Inflammatory macrophage treated with lipopolysaccharide for 1 hour (primary cell): ENCODE data around the gene FAR2.
"Not testable (repeated sequence)": the region's sequence is repeated elsewhere in the genome, so short reads cannot be mapped to it uniquely, and the experiment has no call there.

ENCODE experiments used
- DNase-seq, 2 donors: peaks; one replicate each; pipeline ENCODE4 v3.0.0-alpha.2; 2020 to 2022

The FAR2 gene

DNA sequence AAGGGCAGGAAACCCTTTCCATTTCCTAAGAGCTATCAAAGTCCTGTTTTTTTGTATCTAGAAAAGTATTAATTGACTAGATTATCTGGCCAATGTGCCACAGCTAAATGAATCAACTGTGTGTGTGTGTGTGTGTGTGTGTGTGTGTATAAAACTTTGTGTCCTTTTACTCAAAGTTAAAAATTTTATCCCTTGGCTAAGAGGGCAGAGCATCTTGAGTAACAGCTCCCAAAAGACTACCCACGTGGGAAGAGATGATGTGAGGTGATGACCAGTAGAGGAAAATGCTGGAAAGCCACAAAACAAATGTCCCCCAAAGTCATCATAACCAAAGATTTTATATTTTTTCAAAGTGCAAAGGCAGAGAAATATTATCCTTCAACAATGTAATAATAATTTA lies 90.3 kb downstream of the FAR2 start:
- DNase-seq, result peak in 1 of 2 donors; percentile 35

DNA sequence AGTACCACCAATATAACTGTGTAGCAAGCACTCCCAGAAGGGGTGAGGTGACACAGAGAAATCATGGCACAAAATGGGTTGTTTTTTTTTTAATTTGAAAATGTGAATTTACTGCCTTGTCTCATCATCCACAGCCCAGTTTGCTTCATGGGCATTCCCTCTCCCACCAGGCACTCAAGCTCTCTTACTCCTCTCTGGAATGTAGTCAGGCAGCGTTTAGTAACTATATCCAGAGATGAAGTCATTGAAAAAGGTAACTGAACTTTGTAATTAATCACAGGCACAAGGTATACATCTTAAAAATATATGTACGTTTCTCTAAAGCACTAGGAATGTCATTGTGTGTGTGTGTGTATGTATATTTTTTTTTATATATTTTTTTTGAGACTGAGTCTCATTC lies 91.4 kb downstream of the FAR2 start:
- no peak for DNase-seq

DNA sequence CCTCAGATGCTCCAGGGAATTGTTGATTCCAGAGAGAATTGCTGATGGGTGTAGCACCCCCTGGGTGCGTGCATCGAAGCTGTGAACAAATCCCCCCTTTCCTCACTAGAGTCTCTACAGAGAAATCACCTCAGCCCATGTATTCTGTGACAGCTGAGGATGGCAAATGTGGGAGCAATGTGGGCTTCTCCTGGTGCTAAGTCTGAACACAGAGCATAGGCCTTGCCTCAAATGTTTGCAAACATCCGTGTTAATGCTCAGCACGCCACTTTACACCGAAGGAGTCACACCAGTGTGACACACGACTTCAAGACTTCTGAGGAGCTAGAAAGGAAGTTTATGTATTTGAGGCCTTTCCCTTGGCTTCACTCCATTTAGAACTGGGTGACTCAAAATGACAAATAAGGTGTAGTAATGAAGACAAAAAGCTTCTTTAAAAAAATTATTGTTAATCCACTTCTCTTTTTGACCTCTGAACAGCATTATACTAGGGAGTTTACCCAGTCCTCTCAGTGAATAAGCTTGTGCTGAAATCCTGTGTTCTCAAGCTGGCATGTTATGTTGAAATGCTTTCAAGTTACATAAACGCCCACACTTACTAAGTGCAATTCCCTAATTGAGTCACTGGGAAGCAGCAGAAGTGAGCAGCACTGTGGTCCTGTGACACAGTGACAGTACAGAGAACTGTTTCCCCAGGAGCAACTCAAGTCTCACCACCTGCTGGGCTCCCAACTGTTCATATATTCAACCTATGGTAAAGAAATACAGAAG lies 92.9 kb downstream of the FAR2 start:
- DNase-seq, result peak; percentile 96 to 100

DNA sequence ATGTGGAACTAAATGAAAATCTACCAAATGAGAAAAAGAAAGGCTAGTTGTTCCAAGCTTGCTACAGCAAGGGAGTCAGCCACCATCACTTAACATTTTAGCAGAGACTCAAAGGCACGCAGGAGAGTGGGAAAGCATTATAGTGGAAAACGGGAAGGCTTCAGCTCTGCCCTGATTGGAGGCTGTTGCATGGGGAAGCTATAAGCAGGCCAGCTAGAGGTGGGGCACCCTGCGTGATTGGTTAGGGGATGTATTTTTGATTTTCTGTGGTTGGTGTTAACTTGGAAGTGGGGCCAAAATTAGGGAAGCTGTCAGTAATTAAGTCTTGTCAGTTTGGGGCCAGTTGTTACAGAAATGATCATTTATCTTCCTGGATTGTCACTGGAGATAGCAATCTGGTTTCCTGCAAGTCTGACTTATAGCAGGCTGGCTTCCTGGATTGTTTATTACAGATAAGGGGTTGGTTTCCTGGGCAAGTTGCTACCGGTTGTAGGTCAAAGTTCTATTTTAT lies 93.9 kb downstream of the FAR2 start:
- peak; percentile 78 to 85 for DNase-seq

DNA sequence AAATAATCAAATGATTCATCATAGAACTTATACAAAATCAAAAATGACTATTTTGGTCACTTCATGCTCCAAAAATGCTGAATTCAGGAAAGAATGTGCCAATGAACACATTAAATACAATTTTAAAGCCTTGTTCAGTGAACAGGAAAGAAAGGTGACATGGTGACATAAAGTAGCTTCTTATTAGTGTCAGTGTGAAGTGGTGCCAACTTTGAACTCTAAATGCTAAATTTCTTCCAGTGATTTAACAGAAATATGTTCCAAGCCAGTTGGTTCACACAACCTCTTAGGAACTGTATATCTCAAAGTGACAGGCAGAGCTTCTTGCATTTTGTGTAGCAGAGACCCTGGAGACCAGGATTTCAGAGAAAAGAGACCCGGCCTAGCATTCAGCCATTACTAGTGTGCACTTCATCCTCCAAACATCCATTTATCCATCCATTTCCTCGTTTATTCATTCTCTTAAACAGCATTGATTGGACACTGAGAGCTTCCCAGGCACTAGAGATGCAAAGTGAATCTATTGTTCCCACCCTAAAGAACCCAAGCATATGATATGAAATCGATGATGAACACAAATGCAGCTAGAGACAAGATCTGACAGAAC lies 95.2 kb downstream of the FAR2 start:
- no peak for DNase-seq

DNA sequence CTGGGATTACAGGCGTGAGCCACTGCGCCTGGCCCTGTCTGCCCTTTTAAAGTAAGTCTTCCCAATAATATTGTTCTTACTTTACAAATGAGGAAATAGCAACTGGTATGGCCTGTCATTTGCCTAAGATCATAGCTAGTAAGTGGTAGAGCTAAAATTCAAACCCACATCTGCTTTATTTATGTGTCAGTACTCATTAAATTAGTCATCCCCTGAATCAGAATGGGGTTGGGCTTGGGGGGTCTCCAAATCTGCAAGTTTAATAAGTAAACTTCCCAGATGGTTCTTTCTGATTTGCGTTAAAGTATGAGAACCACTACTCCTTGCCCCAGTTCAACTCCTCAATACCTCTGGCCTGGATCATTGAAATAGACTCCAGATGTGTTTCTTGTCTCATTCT lies 96.2 kb downstream of the FAR2 start:
- DNase-seq, result no peak

DNA sequence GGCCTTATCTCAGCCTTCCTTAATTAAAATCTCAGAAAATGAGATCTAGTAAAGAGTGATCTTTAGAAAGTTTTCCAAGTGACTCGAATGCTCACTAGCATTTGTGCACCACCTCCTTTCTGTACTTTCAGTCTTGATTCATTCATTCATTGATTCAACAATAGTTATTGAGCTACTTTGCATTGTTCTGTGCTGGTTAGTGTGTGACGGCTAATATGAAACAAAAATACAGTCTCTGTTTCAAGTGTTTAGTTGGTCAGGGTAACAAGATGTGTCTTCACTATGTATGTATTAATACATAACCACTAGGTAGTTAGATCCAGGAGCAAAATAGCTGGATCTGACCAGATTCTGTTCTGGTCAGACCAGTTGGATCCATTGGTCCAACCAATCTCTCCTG lies 100.9 kb downstream of the FAR2 start:
- no peak for DNase-seq

DNA sequence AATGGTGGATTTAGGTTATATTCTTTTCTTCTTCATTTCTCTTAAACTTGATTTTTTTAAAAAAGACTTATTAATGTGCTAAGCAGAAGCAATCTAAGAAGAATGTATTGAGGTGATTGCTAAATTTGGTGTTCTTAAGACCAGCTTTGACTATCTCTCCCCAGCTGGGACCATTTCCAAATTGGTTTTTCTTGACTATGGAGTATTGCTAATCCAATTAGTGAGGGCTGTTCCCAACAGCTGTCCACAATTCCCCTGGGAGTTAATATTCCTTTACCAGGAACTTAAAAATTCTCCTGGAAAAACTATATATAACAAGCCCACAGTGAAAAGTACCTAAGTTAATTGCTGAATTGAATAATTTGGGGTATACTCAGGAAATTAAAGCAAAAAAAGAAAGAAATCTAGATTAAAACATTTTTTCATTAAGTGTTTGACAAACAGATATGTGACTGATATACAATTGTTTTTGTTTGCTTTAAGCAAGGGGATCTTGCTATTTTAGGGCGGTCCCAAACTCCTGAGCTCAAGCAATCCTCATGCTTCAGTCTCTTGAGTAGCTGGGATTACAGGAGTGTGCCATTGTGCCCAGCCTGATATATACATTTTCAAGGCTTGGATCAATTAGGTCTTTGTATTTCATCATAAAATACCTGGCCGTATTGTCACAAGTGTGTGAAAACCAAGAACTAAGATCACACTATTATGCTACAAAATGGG lies 105.0 kb downstream of the FAR2 start:
- DNase-seq, result no peak

DNA sequence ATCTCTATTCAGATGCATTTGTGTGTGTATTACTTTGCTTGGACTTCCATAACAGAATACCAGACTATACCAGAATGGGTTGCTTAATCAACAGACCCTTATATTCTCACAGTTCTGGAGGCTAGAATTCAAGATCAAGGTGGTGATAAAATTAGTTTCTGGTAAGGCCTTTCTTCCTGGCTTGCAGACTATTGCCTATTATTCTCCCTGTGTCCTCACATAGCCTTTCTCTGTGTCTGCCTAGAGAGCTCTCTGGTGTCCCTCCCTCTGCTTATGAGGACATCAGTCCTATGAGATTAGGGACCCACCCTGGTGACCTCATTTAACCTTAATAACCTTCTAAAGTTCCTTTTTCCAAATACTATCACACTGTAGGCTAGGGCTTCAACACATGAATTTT lies 106.0 kb downstream of the FAR2 start:
- peak; percentile 91 to 98 for DNase-seq

DNA sequence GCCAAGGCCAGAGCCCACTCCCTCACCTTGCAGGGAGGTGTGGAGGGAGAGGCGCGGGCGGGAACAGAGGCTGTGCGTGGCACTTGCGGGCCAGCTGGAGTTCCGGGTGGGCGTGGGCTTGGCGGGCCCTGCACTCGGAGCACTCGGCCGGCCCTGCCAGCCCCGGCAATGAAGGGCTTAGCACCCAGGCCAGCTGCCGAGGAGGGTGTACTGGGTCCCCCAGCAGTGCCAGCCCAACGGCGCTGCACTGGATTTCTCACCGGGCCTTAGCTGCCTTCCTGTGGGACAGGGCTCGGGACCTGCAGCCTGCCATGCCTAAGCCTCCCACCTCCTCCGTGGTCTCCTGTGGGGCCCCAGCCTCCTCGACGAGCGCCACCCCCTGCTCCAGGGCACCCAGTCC lies 107.5 kb downstream of the FAR2 start:
- DNase-seq, result no peak

DNA sequence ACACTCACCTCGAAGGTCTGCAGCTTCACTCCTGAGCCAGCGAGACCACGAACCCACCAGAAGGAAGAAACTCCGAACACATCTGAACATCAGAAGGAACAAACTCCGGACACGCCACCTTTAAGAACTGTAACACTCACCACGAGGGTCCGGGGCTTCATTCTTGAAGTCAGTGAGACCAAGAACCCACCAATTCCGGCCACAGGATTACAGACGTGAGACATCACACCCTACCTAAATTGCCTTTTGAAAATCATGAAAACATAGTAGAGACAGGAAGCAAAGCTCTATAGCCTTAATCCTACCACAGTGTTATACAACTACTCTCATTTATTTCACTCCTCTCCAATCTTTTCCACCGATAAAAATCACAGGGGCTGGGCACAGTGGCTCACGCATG lies 108.6 kb downstream of the FAR2 start:
- DNase-seq, result not testable (repeated sequence)

DNA sequence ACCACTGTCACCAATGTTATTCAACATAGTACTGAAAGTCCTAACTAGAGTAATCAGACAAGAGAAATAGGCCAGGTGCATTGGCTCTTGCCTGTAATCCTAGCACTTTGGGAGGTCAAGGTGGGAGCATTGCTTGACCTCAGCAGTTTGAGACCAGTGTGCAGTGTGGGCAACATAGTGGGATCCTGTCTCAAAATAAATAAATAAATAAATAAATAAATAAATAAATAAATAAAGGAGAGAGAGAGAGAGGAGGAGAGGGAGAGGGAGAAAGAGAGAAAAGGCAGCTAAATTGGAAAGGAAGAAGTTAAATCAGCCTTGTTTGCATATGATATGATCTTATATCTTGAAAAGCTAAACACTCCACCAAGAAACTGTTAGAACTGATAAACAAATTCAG lies 115.3 kb downstream of the FAR2 start:
- no peak for DNase-seq

DNA sequence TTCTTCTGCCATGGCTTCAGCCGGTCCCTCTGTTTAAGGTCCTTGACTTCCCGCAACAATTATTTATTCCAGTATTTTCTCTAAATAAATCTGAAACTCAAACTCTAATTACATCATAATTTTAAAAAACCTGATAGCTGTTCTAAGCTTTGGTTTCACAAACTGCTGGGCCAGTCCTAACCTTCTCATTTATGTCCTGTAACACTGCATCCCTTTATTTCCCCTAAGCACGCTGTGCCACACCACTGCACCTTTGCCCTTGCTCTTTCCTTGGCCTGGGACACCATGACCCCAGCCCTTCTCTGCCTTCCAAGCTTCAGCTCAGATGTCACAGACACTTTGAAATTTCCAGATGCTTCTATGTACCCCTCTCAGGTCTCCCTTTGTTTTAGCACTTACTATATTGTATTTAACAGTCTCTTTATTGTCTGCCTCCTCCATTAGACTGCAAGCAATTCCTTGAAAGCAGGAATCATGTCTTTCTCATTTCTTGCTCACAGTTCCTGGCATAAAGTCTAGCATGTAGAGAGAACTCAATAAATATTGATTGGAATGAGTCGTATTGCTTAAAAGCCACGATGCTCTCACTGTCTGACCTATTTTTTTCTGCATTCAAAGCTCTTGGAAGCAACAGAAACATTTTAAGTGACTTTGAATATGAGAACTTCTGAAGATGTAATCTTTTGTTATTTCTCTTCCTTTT lies 120.8 kb downstream of the FAR2 start:
- DNase-seq, result no peak

DNA sequence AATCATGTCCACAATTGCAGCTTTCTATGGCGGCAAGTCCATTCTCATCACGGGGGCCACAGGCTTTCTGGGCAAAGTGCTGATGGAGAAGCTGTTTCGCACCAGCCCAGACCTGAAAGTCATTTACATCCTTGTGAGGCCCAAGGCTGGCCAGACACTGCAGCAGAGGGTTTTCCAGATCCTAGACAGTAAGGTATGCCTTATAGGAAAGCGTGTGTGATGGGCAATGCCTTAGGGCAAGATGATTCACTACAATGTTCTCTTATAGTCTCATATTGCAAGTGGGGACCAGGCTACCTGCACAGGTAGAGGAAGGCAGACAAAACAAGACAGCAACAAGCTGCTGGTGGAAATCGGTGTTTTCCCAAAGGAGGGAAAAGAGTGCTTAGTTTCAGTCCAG lies 121.4 kb downstream of the FAR2 start:
- no peak for DNase-seq

DNA sequence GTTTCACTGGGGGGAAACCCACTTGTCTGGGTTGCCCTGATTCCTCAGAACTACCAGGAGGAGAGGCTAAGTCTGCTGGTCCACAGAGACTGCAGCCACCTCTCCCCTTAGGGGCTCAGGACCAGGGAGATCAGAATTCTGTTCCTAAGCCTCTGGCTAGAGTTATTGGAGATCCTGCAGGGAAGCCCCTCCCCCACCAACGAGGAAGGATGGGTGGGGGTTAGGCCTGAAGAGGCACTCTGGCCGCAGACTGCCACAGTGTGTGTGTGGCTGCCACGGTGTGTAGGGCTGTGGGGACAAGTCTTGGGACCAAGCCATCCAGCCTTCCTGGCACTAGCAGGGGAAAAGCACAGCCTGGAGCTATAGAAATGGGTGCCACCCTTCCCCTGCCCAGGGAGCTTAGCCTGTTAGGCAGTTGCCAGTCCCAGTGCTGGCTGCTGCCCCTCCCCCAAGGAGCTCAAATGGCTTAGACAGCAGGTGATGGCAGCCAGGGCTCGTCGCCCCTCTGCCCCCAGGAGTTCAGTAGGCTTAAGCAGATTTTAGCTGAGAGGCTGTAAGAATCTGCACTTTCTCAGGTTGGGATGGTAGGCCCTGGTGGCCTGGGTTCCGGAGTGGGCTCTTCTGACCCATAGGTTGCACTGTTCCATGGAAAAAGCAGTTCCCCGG lies 124.2 kb downstream of the FAR2 start:
- no peak for DNase-seq

DNA sequence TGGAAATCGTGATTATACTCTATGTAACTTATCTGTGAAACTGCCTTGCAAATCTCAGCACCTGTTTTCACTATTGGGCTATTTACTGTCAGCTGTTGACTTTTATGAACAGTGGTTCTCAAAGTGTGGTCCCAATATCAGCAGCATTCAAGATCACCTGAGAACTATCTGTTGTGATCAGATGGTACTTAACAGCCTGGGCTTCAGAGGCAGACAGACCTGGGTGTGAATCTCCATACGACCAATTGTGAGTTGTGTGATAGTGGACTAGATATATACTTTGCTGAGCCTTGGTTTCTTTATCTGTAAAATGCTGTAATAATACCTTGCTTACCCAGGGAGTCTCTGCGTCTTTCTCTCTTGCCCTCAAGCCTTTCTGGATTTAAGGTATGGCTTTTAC lies 126.8 kb downstream of the FAR2 start:
- no peak for DNase-seq

DNA sequence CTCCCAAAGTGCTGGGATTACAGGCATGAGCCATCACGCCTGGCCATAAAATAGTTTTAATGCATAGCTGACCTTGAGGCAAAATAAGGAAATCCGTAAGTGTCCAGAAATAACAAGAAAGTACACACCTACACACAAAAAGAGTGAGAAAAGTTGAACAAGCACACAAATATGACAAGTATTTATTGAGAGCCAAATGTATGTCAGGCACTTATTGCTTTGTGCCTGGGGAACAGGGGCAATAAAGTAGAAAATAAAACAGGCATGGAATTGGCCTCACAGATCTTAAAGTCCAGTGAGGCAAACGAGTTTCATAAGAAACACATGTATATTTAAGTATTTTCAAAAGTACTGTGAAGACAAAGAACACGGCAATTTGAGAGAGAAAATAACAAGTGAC lies 128.2 kb downstream of the FAR2 start:
- DNase-seq, result no peak

DNA sequence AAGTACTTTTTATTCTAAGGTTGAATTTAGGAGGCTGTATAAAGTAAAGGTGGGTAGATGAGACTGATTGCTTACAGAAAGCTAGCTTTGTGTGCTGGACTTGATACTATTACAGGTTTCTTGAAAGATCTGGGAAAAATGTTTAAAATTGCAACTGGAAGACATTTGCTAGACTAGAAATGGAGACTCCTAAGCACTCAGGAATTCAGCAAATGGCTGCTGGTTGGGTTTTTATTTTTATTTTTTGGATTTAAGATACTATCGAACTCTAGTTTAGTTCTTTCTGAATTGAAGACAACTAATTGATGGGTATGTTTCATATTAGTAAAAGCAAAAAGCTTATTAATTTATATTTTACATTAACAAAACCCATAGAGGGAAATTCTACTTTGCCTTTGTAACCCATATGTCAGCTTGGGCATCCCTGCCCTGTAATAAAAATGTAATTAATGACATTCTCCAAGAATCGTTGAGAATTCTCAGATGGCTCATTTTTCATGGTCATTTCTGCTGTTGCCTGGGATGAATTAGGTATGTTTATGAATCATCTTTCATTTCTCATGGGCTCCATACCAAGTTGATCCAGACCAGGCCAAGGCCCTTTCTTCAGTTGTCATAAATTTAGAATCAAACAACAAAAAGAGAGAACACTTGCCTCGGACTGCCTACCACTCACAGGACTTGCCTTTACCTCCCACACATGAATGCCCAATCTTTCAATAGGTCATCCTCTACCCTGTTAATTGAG lies 129.8 kb downstream of the FAR2 start:
- no peak for DNase-seq

DNA sequence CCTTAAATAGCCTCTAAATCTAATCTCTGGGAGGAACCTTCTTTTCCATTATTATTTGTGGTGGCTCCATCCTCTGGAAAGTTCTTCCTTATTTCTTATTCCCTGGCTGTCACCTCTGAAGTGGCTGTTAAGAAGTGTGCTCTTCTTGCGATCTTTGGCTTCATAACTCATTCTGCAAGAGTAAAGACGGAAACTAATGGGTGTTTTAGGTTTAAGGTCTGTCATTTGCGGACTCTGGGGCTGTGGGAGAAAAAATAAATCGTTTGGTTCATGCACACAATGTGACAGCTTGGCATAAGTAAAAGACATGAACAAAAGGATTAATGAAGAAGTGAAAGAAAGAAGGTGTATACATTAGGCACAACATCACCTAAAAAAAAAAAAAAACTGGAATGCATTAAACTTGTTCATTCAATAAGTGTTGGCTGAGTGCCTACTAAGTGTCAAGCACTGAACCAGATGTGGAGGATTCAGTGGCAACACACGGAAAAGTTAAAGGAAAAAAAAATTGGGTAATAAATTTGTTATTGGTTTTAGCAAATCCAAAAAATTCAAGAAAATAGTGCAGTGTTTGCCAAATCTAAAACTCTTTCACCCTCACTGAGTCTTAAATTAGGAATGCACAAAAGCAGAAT lies 132.4 kb downstream of the FAR2 start:
- no peak for DNase-seq

DNA sequence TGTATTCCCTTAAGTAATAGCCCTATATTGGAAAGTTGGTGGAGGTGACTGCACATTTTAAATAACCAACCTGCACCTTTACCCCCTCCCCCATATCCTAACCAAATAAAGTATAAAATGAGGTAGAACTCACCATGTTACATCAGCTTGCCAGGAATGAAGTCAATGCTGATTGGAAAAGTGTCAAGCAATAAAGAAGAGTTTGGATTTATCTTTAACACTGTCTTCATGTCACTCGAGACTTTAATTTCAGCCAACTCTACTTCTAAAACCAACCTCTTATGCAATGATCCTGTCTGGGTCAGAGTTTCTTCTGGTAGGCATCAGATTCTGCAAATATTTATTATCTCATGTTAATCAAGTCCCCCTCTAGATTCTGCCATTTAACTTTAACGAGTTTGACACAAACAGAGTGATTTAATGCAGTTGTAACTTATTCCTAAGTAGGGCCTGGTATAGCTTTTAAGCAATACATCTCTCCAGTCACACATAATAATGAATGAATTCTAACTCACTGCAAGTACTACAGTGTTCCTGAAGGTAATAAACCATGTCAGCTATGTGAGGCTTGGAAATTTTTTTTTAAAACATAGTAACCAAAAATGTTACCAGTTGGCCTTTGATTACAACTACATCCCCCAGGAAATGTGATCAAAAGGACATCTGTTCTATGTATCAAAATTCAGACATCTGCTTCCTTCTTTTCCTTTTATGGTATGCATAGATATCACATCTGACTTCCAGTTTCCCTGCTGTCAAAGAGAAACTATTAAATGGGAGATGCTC lies 133.1 kb downstream of the FAR2 start:
- peak in 1 of 2 donors; percentile 23 for DNase-seq
